SK-N-SH treated with all-trans-retinoic acid at 6 μM for 48 hours (cell line): ENCODE measurements around the gene VCAN.

Experiments used
- ATAC-seq: fragments of 200-7000 bp; cut with Tn5 transposase; 3 replicates; pipeline ENCODE4 v1.9.1; 2020; ENCODE audit warnings: mild to moderate bottlenecking, moderate library complexity
- ARNTL ChIP-seq: fragments of 450-650 bp; formaldehyde crosslinking; IDR thresholded peaks from 2 replicates; pipeline ENCODE4 v1.5.0; 2020; ENCODE audit warnings: low read depth, mild to moderate bottlenecking, moderate library complexity, borderline replicate concordance
- BACH2 ChIP-seq: fragments of 250-450 bp; sonication (Bioruptor Pico); IDR thresholded peaks from 2 replicates; pipeline ENCODE4 v1.9.0; 2021; ENCODE audit warnings: mild to moderate bottlenecking, borderline replicate concordance
- CREB5 ChIP-seq: fragments of 250-450 bp; sonication (Bioruptor Pico); IDR thresholded peaks from 2 replicates; pipeline ENCODE4 v1.5.1; 2020; ENCODE audit warnings: low read depth, mild to moderate bottlenecking, moderate library complexity
- CSDC2 ChIP-seq: fragments of 250-450 bp; sonication (Bioruptor Pico); IDR thresholded peaks from 2 replicates; pipeline ENCODE4 v1.5.0; 2020; ENCODE audit warnings: mild to moderate bottlenecking, moderate library complexity
- CSRNP3 ChIP-seq: fragments of 250-450 bp; sonication (Bioruptor Pico); IDR thresholded peaks from 2 replicates; pipeline ENCODE4 v1.5.1; 2021; ENCODE audit warnings: mild to moderate bottlenecking, moderate library complexity
- ESRRG ChIP-seq: fragments of 250-450 bp; sonication (Bioruptor Pico); IDR thresholded peaks from 2 replicates; pipeline ENCODE4 v1.6.1; 2021; ENCODE audit warnings: mild to moderate bottlenecking
- GLIS3 ChIP-seq: fragments of 250-450 bp; sonication (Bioruptor Pico); IDR thresholded peaks from 2 replicates; pipeline ENCODE4 v1.5.0; 2020; ENCODE audit warnings: mild to moderate bottlenecking, moderate library complexity
- ISL1 ChIP-seq: fragments of 250-450 bp; sonication (Bioruptor Pico); IDR thresholded peaks from 2 replicates; pipeline ENCODE4 v2.1.2; 2022; ENCODE audit warnings: mild to moderate bottlenecking, moderate library complexity
- OSR1 ChIP-seq: fragments of 250-450 bp; sonication (Bioruptor Pico); IDR thresholded peaks from 2 replicates; pipeline ENCODE4 v1.8.0; 2022; ENCODE audit warnings: moderate library complexity, mild to moderate bottlenecking, inconsistent platforms
- PATZ1 ChIP-seq: fragments of 250-450 bp; sonication (Bioruptor Pico); IDR thresholded peaks from 2 replicates; pipeline ENCODE4 v1.8.0; 2020; ENCODE audit warnings: mild to moderate bottlenecking, moderate library complexity, borderline replicate concordance
- POU6F1 ChIP-seq: fragments of 250-450 bp; sonication (Bioruptor Pico); IDR thresholded peaks from 2 replicates; pipeline ENCODE4 v1.8.0; 2021; ENCODE audit warnings: low read depth, mild to moderate bottlenecking, moderate library complexity, borderline replicate concordance
- PPARA ChIP-seq: fragments of 250-450 bp; sonication (Bioruptor Pico); IDR thresholded peaks from 2 replicates; pipeline ENCODE4 v1.5.0; 2020; ENCODE audit warnings: mild to moderate bottlenecking, borderline replicate concordance
- RARB ChIP-seq: fragments of 250-450 bp; sonication (Bioruptor Pico); IDR thresholded peaks from 2 replicates; pipeline ENCODE4 v1.8.0; 2021; ENCODE audit warnings: mild to moderate bottlenecking, moderate library complexity
- SNAI2 ChIP-seq: fragments of 250-450 bp; sonication (Bioruptor Pico); IDR thresholded peaks from 2 replicates; pipeline ENCODE4 v1.5.0; 2020; ENCODE audit warnings: mild to moderate bottlenecking, moderate library complexity
- TCF4 ChIP-seq: fragments of 250-450 bp; sonication (Bioruptor Pico); IDR thresholded peaks from 2 replicates; pipeline ENCODE4 v1.8.0; 2021; ENCODE audit warnings: mild to moderate bottlenecking, moderate library complexity, borderline replicate concordance
- TOX ChIP-seq: fragments of 250-450 bp; sonication (Bioruptor Pico); IDR thresholded peaks from 2 replicates; pipeline ENCODE4 v1.8.0; 2021; ENCODE audit warnings: mild to moderate bottlenecking, moderate library complexity, borderline replicate concordance
- TSHZ2 ChIP-seq: fragments of 250-450 bp; sonication (Bioruptor Pico); IDR thresholded peaks from 2 replicates; pipeline ENCODE4 v1.5.0; 2020; ENCODE audit warnings: mild to moderate bottlenecking, moderate library complexity
- ZC3H10 ChIP-seq: fragments of 250-450 bp; sonication (Bioruptor Pico); IDR thresholded peaks from 2 replicates; pipeline ENCODE4 v1.5.1; 2021; ENCODE audit warnings: mild to moderate bottlenecking, moderate library complexity
- ZFP3 ChIP-seq: fragments of 250-450 bp; sonication (Bioruptor Pico); IDR thresholded peaks from 2 replicates; pipeline ENCODE4 v1.5.0; 2020; ENCODE audit warnings: mild to moderate bottlenecking, moderate library complexity
- ZFP30 ChIP-seq: fragments of 450-650 bp; formaldehyde crosslinking; IDR thresholded peaks from 2 replicates; pipeline ENCODE4 v1.5.0; 2022; ENCODE audit warnings: mild to moderate bottlenecking, moderate library complexity
- ZNF565 ChIP-seq: fragments of 450-650 bp; formaldehyde crosslinking; conservative IDR thresholded peaks from 2 replicates; pipeline ENCODE4 v1.5.0; 2020; ENCODE audit warnings: low read depth, mild to moderate bottlenecking, moderate library complexity
- ZNF8 ChIP-seq: fragments of 450-650 bp; formaldehyde crosslinking; IDR thresholded peaks from 2 replicates; pipeline ENCODE4 v1.5.0; 2020; ENCODE audit warnings: mild to moderate bottlenecking, moderate library complexity

The VCAN gene

GRCh38 chr5:83523929-83524328, 52.4 kb downstream of the VCAN start:
- ATAC-seq = no peak
- TF ChIP-seq ZFP30 (CRISPR knock-in tag) (no peak), ARNTL (CRISPR knock-in tag) (no peak), BACH2 (no peak), OSR1 (CRISPR knock-in tag) (no peak), SNAI2 (no peak), POU6F1 (no peak), CSDC2 (no peak), GLIS3 (CRISPR knock-in tag) (no peak), CSRNP3 (no peak), RARB (CRISPR knock-in tag) (no peak), ISL1 (CRISPR knock-in tag) (no peak), CREB5 (CRISPR knock-in tag) (no peak), PPARA (CRISPR knock-in tag) (no peak), ESRRG (CRISPR knock-in tag) (no peak), ZFP3 (CRISPR knock-in tag) (no peak), ZNF565 (CRISPR knock-in tag) (no peak), ZC3H10 (CRISPR knock-in tag) (no peak), TSHZ2 (CRISPR knock-in tag) (no peak), ZNF8 (CRISPR knock-in tag) (no peak), PATZ1 (CRISPR knock-in tag) (no peak)

- no peak for ATAC-seq
- no peak for TF ChIP-seq ZNF565 (CRISPR knock-in tag)
- no peak for TF ChIP-seq ESRRG (CRISPR knock-in tag)
- no peak for TF ChIP-seq RARB (CRISPR knock-in tag)
- TF ChIP-seq ZC3H10 (CRISPR knock-in tag) = no peak
Measured at GRCh38 chr5:83524345-83524744, 52.8 kb downstream of the VCAN start.

GRCh38 chr5:83524991-83525390, 53.4 kb downstream of the VCAN start:
- no peak for ATAC-seq
- TF ChIP-seq CREB5 (CRISPR knock-in tag) (no peak), ZNF565 (CRISPR knock-in tag) (no peak), PPARA (CRISPR knock-in tag) (no peak), TOX (CRISPR knock-in tag) (no peak), ISL1 (CRISPR knock-in tag) (no peak), PATZ1 (CRISPR knock-in tag) (no peak), ZFP30 (CRISPR knock-in tag) (no peak), POU6F1 (no peak), SNAI2 (no peak), GLIS3 (CRISPR knock-in tag) (no peak), ESRRG (CRISPR knock-in tag) (no peak), TCF4 (CRISPR knock-in tag) (no peak)
